Measurements from ENCODE around the gene HCRTR2. TPM values are rescaled to one million over a fixed set of nuclear protein-coding genes. Genes with fewer than 3 reads are reported as not detected.

Gene HCRTR2
- total and polyA plus RNA-seq, 2 of the 8 experiments (the other 6 are each of a cell fraction or from before 2014, with no cell fraction given), result 0.19 to 0.23 TPM

DNA sequence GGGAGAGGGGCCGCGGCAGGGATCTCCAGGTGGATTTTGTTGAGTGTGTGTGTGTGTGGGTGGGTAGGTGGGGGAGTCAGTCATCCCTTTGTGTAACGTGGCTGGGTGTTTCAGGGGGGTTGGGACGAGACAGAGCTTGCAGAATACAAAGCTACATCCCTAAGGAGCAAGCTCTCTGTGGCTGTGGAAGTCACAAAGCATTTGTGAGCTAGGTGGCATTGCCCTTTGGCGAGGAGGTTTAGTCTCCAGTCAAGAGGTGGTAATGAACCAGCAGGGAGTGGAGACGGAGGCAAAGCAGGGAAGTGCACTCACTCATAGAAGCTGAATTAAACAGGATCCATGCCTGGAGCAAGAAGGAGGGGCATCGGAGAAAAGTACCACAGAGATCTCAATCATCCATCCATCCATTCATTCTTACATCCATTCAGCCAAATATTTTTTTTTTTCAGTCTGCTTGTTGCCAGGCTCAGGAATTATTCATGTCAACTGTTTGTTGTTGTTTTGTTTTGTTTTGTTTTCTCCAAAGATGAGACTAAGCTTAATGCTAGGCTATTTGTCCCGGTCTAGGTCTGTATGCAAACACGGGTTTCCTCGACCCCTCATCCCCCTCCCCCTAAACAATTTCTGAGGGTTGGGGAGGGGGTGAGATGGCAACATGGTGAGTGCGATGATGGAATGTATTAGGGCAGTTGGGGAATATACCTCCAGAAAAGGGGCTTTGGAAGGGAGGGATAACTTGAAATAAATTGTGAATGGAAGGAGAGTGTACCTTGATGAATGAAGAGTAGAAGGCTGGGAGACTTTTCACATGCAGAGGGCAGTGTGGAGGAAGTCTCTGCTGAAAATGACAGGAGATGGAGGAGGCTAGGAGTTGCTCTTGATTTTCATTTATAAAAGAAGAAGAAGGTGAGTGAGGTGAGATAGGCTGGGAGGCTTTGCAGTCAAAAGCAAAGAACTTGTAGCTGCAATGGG is 1.0 kb downstream of the HCRTR2 start (continued):
- TF ChIP-seq, protein P1, sequence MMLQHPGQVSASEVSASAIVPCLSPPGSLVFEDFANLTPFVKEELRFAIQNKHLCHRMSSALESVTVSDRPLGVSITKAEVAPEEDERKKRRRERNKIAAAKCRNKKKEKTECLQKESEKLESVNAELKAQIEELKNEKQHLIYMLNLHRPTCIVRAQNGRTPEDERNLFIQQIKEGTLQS (IDR thresholded peaks at IDR 0.05; ENCODE audit: insufficient read depth, low read depth, low read length), result no peak
- no peak for TF ChIP-seq EGR1 (IDR thresholded peaks at IDR 0.05; ENCODE audit: borderline replicate concordance, low read depth, low read length)
- TF ChIP-seq RBBP5 (IDR thresholded peaks at IDR 0.05; ENCODE audit: borderline replicate concordance, low read depth, low read length), result no peak
- no peak for TF ChIP-seq CTBP2 (IDR thresholded peaks at IDR 0.05; ENCODE audit: borderline replicate concordance, insufficient read depth, insufficient read length, low read length)
- no peak for TF ChIP-seq SP4 (IDR thresholded peaks at IDR 0.05; ENCODE audit: low read length)

Data from H1 (cell line).